Transverse colon (tissue), 1 donor: ENCODE results near the gene MLST8.

Experiments
- EP300 ChIP-seq: sonication (generic); formaldehyde crosslinking; IDR thresholded peaks from one replicate; pipeline ENCODE4 v1.6.1; 2017; ENCODE audit warnings: antibody characterized with exemption, low read depth
- POLR2A ChIP-seq: fragments of 450-650 bp; IDR thresholded peaks from one replicate; pipeline ENCODE4 v1.6.1; 2016; ENCODE audit warnings: antibody characterized with exemption, mild to moderate bottlenecking, moderate library complexity

- no peak for TF ChIP-seq EP300
- no peak for TF ChIP-seq POLR2A
These were observed 28.0 kb downstream of the MLST8 start for GRCh38 chr16:2233046-2233775.
